Central memory CD8-positive, alpha-beta T cell (primary cell): ENCODE data around the gene L1CAM.

Experiments used
- ATAC-seq: fragments of 150-1000 bp; cut with Tn5 transposase; replicated peaks from 2 replicates; pipeline ENCODE4 v1.10.0; 2022; ENCODE audit warnings: mild to moderate bottlenecking, moderate FRiP score, moderate number of reproducible peaks; ENCODE audit not compliant: poor library complexity, severe bottlenecking; ENCODE audit errors: extremely low read depth
- DNase-seq, 2 donors: peaks; one replicate each; pipeline ENCODE4 v3.0.0; 2021; ENCODE audit warnings: low spot score in 2 of 2
- H3K27ac Mint-ChIP-seq: one replicate; pipeline ENCODE4 v1.8.0; 2022; ENCODE audit warnings: low read depth, mild to moderate bottlenecking, moderate library complexity, mixed read lengths
- H3K27me3 Mint-ChIP-seq: one replicate; pipeline ENCODE4 v1.8.0; 2022; ENCODE audit warnings: mixed read lengths
- H3K36me3 Mint-ChIP-seq: one replicate; pipeline ENCODE4 v1.8.0; 2022; ENCODE audit warnings: mild to moderate bottlenecking, moderate library complexity, mixed read lengths; ENCODE audit not compliant: insufficient read depth
- H3K4me1 Mint-ChIP-seq: one replicate; pipeline ENCODE4 v1.8.0; 2022; ENCODE audit warnings: mixed read lengths
- H3K4me3 Mint-ChIP-seq: one replicate; pipeline ENCODE4 v1.8.0; 2022; ENCODE audit warnings: mild to moderate bottlenecking, moderate library complexity, mixed read lengths
- H3K9me3 Mint-ChIP-seq: one replicate; pipeline ENCODE4 v1.8.0; 2022; ENCODE audit warnings: mixed read lengths

L1CAM gene

GRCh38 chrX:153885968-153886903 is at the start of gene L1CAM:
TSS of gene L1CAM (minus strand) at chrX:153886173. CDS start at chrX:153875836, 10,337 bp downstream.
- H3K4me3 Mint-ChIP-seq = peak within 1 kb of the TSS; percentile 50
- H3K27ac Mint-ChIP-seq = no peak within 1 kb of the TSS
- H3K27me3 Mint-ChIP-seq = peaks cover 17% of the 10 kb centered on the region
- no peaks in the 10 kb centered on the region for H3K9me3 Mint-ChIP-seq
- peaks cover 1% of the 10 kb centered on the region for H3K36me3 Mint-ChIP-seq
- H3K4me1 Mint-ChIP-seq = no peaks in the 10 kb centered on the region
- DNase-seq (no peak), ATAC-seq (no peak)

- Mint-ChIP-seq H3K9me3 (no peaks in the 10 kb centered on the region), H3K27ac (peak overlapping the region; percentile 44), H3K36me3 (peaks cover 10% of the 10 kb centered on the region), H3K27me3 (no peaks in the 10 kb centered on the region), H3K4me3 (peak overlapping the region; percentile 62), H3K4me1 (peaks cover 10% of the 10 kb centered on the region)
- ATAC-seq (no peak), DNase-seq (no peak)
Observed at GRCh38 chrX:153935326-153935851, 49.4 kb upstream of the L1CAM start.

DNA sequence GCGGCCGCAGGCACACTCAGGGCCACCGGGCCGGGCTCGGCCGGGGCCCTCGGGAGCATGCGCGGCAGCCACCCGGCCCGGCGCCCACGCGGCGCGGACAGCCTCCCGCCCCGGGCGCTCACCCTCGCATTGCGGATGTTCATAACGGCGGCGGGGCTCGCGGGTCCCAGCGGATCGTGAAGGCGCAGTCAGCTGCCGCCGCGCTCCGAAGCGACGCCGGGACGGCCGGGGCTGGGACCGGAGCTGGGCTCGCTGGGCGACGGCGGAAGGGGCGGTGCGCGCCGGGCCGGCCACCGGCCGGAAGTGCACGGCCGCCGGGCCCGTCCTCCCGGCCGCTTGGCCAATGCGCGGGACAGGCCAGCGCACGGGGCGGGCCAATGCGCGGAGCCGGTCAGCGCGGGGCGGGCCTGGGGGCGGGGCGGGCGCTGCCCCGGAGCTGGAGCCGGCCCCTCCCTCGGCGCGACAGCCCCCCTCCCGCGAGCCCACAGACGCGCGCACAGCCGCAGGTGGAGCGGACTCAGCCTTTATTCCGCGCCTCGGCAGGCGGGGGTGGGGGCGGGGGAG is 48.9 kb upstream of the L1CAM start, which contains the start of gene NAA10:
TSS of gene NAA10 (minus strand) at position 276 of the 564 bp plus-strand sequence. CDS start at position 143, 133 bp downstream.
- ATAC-seq (peak; percentile 52), DNase-seq (no peak)
- H3K4me1 Mint-ChIP-seq = peaks cover 10% of the 10 kb centered on the region
- peak within 1 kb of the TSS; percentile 69 for H3K27ac Mint-ChIP-seq
- H3K36me3 Mint-ChIP-seq = peaks cover 10% of the 10 kb centered on the region
- peak within 1 kb of the TSS; percentile 81 for H3K4me3 Mint-ChIP-seq
- H3K9me3 Mint-ChIP-seq = no peaks in the 10 kb centered on the region
- no peaks in the 10 kb centered on the region for H3K27me3 Mint-ChIP-seq

- H3K4me3 Mint-ChIP-seq = peak overlapping the region; percentile 81
- peak overlapping the region; percentile 69 for H3K27ac Mint-ChIP-seq
- no peaks in the 10 kb centered on the region for H3K27me3 Mint-ChIP-seq
- ATAC-seq = peak; percentile 55
- peaks cover 11% of the 10 kb centered on the region for H3K36me3 Mint-ChIP-seq
- H3K9me3 Mint-ChIP-seq = no peaks in the 10 kb centered on the region
- DNase-seq = no peak
- H3K4me1 Mint-ChIP-seq = peaks cover 10% of the 10 kb centered on the region
Observed at GRCh38 chrX:153934148-153934761, 48.3 kb upstream of the L1CAM start.

DNA sequence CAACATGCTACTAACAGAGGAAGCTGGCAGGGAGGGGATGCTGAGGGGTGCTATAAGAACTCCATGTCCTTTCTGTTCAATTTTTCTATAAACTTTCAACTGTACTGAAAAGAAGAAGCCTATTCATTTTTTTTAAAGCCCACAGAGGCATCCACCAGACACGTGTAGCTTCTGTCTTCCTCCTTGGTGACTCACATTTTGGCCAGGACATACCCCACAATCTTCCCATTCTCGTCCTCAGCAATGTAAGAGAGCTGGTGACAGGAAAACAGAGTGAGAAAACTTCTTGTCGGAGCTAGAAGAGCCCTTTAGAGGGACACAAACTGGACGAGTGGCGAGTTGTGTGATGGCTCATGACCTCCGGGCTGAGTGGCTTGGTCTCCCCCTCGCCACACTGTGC is 47.8 kb upstream of the L1CAM start:
- peaks cover 11% of the 10 kb centered on the region for H3K36me3 Mint-ChIP-seq
- ATAC-seq (no peak), DNase-seq (no peak)
- H3K27me3 Mint-ChIP-seq = no peaks in the 10 kb centered on the region
- H3K27ac Mint-ChIP-seq = peak overlapping the region; percentile 69
- peak overlapping the region; percentile 81 for H3K4me3 Mint-ChIP-seq
- peaks cover 10% of the 10 kb centered on the region for H3K4me1 Mint-ChIP-seq
- no peaks in the 10 kb centered on the region for H3K9me3 Mint-ChIP-seq

- Mint-ChIP-seq H3K9me3 (no peaks in the 10 kb centered on the region), H3K4me1 (peaks cover 19% of the 10 kb centered on the region), H3K27me3 (no peaks in the 10 kb centered on the region), H3K27ac (no peak overlapping the region), H3K4me3 (no peak overlapping the region), H3K36me3 (peaks cover 14% of the 10 kb centered on the region)
- ATAC-seq = no peak
- no peak for DNase-seq
Observed at GRCh38 chrX:153932220-153932915, 46.4 kb upstream of the L1CAM start.

DNA sequence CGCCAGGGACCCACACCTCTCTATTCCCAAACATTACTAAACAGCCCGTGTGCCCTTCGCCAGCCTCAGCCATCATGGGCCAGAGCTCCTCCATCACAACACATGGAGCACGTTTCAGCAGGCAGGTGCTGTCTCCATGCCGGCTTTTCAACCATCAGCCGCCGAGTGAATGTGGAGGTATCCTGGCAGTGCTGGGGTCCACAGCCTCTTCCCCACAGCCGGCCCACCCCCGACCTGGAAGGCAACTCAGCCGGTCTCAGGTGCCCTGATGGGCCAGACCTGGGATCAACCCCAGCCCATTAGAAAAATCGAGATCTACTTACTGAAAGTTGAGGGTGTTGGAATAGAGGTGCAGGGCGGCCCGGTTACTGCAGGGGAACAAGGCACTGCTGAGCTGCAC is 45.8 kb upstream of the L1CAM start:
- H3K27me3 Mint-ChIP-seq = no peaks in the 10 kb centered on the region
- DNase-seq (no peak), ATAC-seq (no peak)
- H3K27ac Mint-ChIP-seq = peak overlapping the region; percentile 71
- no peak overlapping the region for H3K4me3 Mint-ChIP-seq
- peaks cover 16% of the 10 kb centered on the region for H3K36me3 Mint-ChIP-seq
- H3K4me1 Mint-ChIP-seq = peaks cover 24% of the 10 kb centered on the region
- H3K9me3 Mint-ChIP-seq = no peaks in the 10 kb centered on the region

GRCh38 chrX:153931151-153931550 is 45.2 kb upstream of the L1CAM start:
- ATAC-seq (no peak), DNase-seq (no peak)
- no peaks in the 10 kb centered on the region for H3K27me3 Mint-ChIP-seq
- peaks cover 24% of the 10 kb centered on the region for H3K4me1 Mint-ChIP-seq
- peaks cover 13% of the 10 kb centered on the region for H3K36me3 Mint-ChIP-seq
- H3K9me3 Mint-ChIP-seq = no peaks in the 10 kb centered on the region
- H3K27ac Mint-ChIP-seq = peak overlapping the region; percentile 71
- H3K4me3 Mint-ChIP-seq = no peak overlapping the region

DNA sequence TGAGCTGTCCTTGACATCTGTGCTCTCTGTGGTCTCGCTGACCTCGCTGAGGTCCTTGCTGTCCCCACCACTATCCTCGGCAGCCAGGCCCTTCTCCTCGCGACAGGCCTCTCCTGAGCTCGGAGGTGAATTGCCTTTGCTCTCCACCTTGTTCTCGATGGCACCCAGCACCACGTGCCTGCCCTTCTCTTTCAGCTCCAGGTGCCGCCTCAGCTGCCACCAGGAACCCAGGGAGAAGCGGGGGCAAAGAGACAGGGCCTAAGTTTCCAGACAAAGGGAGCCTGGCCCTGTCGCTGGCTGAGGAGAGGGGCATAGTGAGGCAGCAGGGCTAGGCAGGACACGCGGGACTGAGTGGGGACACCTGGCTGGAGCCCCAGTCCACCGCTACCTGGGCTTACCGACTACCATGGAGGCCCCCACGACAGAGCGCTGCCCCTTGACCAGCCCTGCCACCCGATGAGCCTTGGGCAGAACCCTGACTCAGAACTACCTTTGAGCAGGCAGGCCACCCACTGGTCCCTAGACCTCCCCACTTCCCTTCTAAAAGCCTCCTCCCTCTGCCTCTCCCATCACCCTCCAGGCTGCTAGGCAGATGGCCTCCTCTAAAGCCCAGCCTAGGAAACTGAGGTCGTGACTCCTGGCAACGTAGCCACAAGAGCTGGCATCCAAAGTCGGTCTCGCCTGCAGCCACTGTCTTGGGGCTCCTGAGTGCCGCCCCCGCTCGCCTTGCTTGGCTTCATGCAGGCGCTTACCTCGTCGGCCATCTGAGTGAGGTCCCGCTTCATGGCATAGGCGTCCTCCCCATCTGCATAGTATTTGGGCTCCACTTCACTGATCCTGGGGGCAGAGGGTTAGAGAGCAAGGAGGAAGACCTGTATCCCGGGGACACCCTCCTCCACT is 44.3 kb upstream of the L1CAM start:
- ATAC-seq (no peak), DNase-seq (no peak)
- Mint-ChIP-seq H3K27ac (no peak overlapping the region), H3K27me3 (no peaks in the 10 kb centered on the region), H3K4me1 (peaks cover 30% of the 10 kb centered on the region), H3K9me3 (no peaks in the 10 kb centered on the region), H3K4me3 (no peak overlapping the region), H3K36me3 (peaks cover 16% of the 10 kb centered on the region)

- peaks cover 16% of the 10 kb centered on the region for H3K36me3 Mint-ChIP-seq
- ATAC-seq = no peak
- no peak for DNase-seq
- H3K27me3 Mint-ChIP-seq = no peaks in the 10 kb centered on the region
- H3K27ac Mint-ChIP-seq = no peak overlapping the region
- no peak overlapping the region for H3K4me3 Mint-ChIP-seq
- peaks cover 33% of the 10 kb centered on the region for H3K4me1 Mint-ChIP-seq
- no peaks in the 10 kb centered on the region for H3K9me3 Mint-ChIP-seq
Observed at GRCh38 chrX:153929576-153929975, 43.6 kb upstream of the L1CAM start.

GRCh38 chrX:153928846-153929245 is 42.9 kb upstream of the L1CAM start:
- peak overlapping the region; percentile 87 for H3K4me3 Mint-ChIP-seq
- ATAC-seq (no peak), DNase-seq (no peak)
- H3K9me3 Mint-ChIP-seq = no peaks in the 10 kb centered on the region
- peak overlapping the region; percentile 96 for H3K27ac Mint-ChIP-seq
- H3K36me3 Mint-ChIP-seq = peaks cover 16% of the 10 kb centered on the region
- peaks cover 39% of the 10 kb centered on the region for H3K4me1 Mint-ChIP-seq
- no peaks in the 10 kb centered on the region for H3K27me3 Mint-ChIP-seq
